ENCODE measurements around the gene GUCY2D. TPM values are rescaled to one million over a fixed set of nuclear protein-coding genes. Genes with fewer than 3 reads are reported as not detected.
"Not testable (repeated sequence)": the region's sequence is repeated elsewhere in the genome, so short reads cannot be mapped to it uniquely, and the experiment has no call there.

The GUCY2D gene
- total RNA-seq, 1 experiment from 2014 or later, result not detected

GRCh38 chr17:8057691-8058114 is 55.3 kb downstream of the GUCY2D start:
- DNase-seq, result peak; percentile 94
- no peaks in the 10 kb centered on the region for H3K36me3 ChIP-seq (ENCODE audit: insufficient read depth, low read length)
- H3K4me2 ChIP-seq (ENCODE audit: low read depth, low read length, poor library complexity, severe bottlenecking), result peak overlapping the region; percentile 39
- no peaks in the 10 kb centered on the region for H3K9me2 ChIP-seq (replicated peaks; ENCODE audit: insufficient read depth, low read length)
- H3K27ac ChIP-seq (ENCODE audit: low read length), result no peak overlapping the region
- H4K20me1 ChIP-seq (ENCODE audit: insufficient read depth, low read depth, low read length), result 0 out of 2 replicates have a peak, but pooled peaks cover 6% of the 10 kb centered on the region
- H3K27me3 ChIP-seq (ENCODE audit: low read length), result no peaks in the 10 kb centered on the region
- peaks cover 29% of the 10 kb centered on the region for H3K4me1 ChIP-seq (ENCODE audit: low read length)
- no peaks in the 10 kb centered on the region for H3K79me2 ChIP-seq (ENCODE audit: low read length)
- H3K9me3 ChIP-seq (ENCODE audit: low read length), result no peaks in the 10 kb centered on the region
- H2AFZ ChIP-seq (ENCODE audit: low read length), result peak overlapping the region; percentile 90
- no peak overlapping the region for H3K4me3 ChIP-seq (ENCODE audit: low read length)
- peak overlapping the region; percentile 33 for H3K9ac ChIP-seq (ENCODE audit: low read length)

GRCh38 chr17:8059131-8059530 is 56.7 kb downstream of the GUCY2D start:
- Histone ChIP-seq H3K27me3 (ENCODE audit: low read length) (no peaks in the 10 kb centered on the region), H3K4me3 (ENCODE audit: low read length) (no peak overlapping the region), H3K9ac (ENCODE audit: low read length) (no peak overlapping the region), H2AFZ (ENCODE audit: low read length) (no peak overlapping the region), H3K4me1 (ENCODE audit: low read length) (peaks cover 34% of the 10 kb centered on the region), H3K9me3 (ENCODE audit: low read length) (no peaks in the 10 kb centered on the region), H3K79me2 (ENCODE audit: low read length) (no peaks in the 10 kb centered on the region), H3K36me3 (ENCODE audit: insufficient read depth, low read length) (no peaks in the 10 kb centered on the region), H3K4me2 (ENCODE audit: low read depth, low read length, poor library complexity, severe bottlenecking) (no peak overlapping the region), H4K20me1 (ENCODE audit: insufficient read depth, low read depth, low read length) (no peaks in the 10 kb centered on the region), H3K27ac (ENCODE audit: low read length) (no peak overlapping the region), H3K9me2 (replicated peaks; ENCODE audit: insufficient read depth, low read length) (no peaks in the 10 kb centered on the region)
- DNase-seq, result no peak

GRCh38 chr17:8060274-8060673 is 57.9 kb downstream of the GUCY2D start:
- Histone ChIP-seq H3K4me1 (ENCODE audit: low read length) (peaks cover 34% of the 10 kb centered on the region), H3K27me3 (ENCODE audit: low read length) (no peaks in the 10 kb centered on the region), H3K4me3 (ENCODE audit: low read length) (no peak overlapping the region), H3K9ac (ENCODE audit: low read length) (no peak overlapping the region), H3K36me3 (ENCODE audit: insufficient read depth, low read length) (no peaks in the 10 kb centered on the region), H3K4me2 (ENCODE audit: low read depth, low read length, poor library complexity, severe bottlenecking) (no peak overlapping the region), H3K9me2 (replicated peaks; ENCODE audit: insufficient read depth, low read length) (no peaks in the 10 kb centered on the region), H2AFZ (ENCODE audit: low read length) (no peak overlapping the region), H3K9me3 (ENCODE audit: low read length) (no peaks in the 10 kb centered on the region), H3K79me2 (ENCODE audit: low read length) (no peaks in the 10 kb centered on the region), H4K20me1 (ENCODE audit: insufficient read depth, low read depth, low read length) (no peaks in the 10 kb centered on the region), H3K27ac (ENCODE audit: low read length) (no peak overlapping the region)
- DNase-seq, result peak; percentile 95

GRCh38 chr17:8061851-8062250 is 59.4 kb downstream of the GUCY2D start:
- Histone ChIP-seq H3K4me1 (ENCODE audit: low read length) (peaks cover 34% of the 10 kb centered on the region), H3K4me2 (ENCODE audit: low read depth, low read length, poor library complexity, severe bottlenecking) (peak overlapping the region; percentile 39), H3K9ac (ENCODE audit: low read length) (0 out of 2 replicates have a peak overlapping the region, but pooled peaks have one; percentile 5)
- not testable (repeated sequence) for H3K4me3 ChIP-seq (ENCODE audit: low read length); H3K27ac ChIP-seq (ENCODE audit: low read length); H3K9me2 ChIP-seq (replicated peaks; ENCODE audit: insufficient read depth, low read length); H3K36me3 ChIP-seq (ENCODE audit: insufficient read depth, low read length); DNase-seq; H3K79me2 ChIP-seq (ENCODE audit: low read length); H3K27me3 ChIP-seq (ENCODE audit: low read length); H2AFZ ChIP-seq (ENCODE audit: low read length); H3K9me3 ChIP-seq (ENCODE audit: low read length); H4K20me1 ChIP-seq (ENCODE audit: insufficient read depth, low read depth, low read length)

GRCh38 chr17:8062435-8062806 is 60.0 kb downstream of the GUCY2D start:
- Histone ChIP-seq H3K27ac (ENCODE audit: low read length) (no peak overlapping the region), H3K27me3 (ENCODE audit: low read length) (no peaks in the 10 kb centered on the region), H3K4me2 (ENCODE audit: low read depth, low read length, poor library complexity, severe bottlenecking) (no peak overlapping the region), H3K9ac (ENCODE audit: low read length) (no peak overlapping the region), H3K36me3 (ENCODE audit: insufficient read depth, low read length) (no peaks in the 10 kb centered on the region), H2AFZ (ENCODE audit: low read length) (no peak overlapping the region), H3K9me3 (ENCODE audit: low read length) (no peaks in the 10 kb centered on the region), H3K4me3 (ENCODE audit: low read length) (no peak overlapping the region), H3K9me2 (replicated peaks; ENCODE audit: insufficient read depth, low read length) (no peaks in the 10 kb centered on the region), H3K79me2 (ENCODE audit: low read length) (no peaks in the 10 kb centered on the region), H3K4me1 (ENCODE audit: low read length) (peaks cover 30% of the 10 kb centered on the region), H4K20me1 (ENCODE audit: insufficient read depth, low read depth, low read length) (no peaks in the 10 kb centered on the region)
- DNase-seq, result no peak

GRCh38 chr17:8062807-8063483 is 60.5 kb downstream of the GUCY2D start:
- no peak for DNase-seq
- H3K36me3 ChIP-seq (ENCODE audit: insufficient read depth, low read length), result no peaks in the 10 kb centered on the region
- no peaks in the 10 kb centered on the region for H3K9me3 ChIP-seq (ENCODE audit: low read length)
- H3K4me2 ChIP-seq (ENCODE audit: low read depth, low read length, poor library complexity, severe bottlenecking), result no peak overlapping the region
- H4K20me1 ChIP-seq (ENCODE audit: insufficient read depth, low read depth, low read length), result no peaks in the 10 kb centered on the region
- H3K9me2 ChIP-seq (replicated peaks; ENCODE audit: insufficient read depth, low read length), result no peaks in the 10 kb centered on the region
- no peak overlapping the region for H2AFZ ChIP-seq (ENCODE audit: low read length)
- no peaks in the 10 kb centered on the region for H3K27me3 ChIP-seq (ENCODE audit: low read length)
- no peaks in the 10 kb centered on the region for H3K79me2 ChIP-seq (ENCODE audit: low read length)
- H3K9ac ChIP-seq (ENCODE audit: low read length), result no peak overlapping the region
- H3K4me1 ChIP-seq (ENCODE audit: low read length), result peaks cover 25% of the 10 kb centered on the region
- H3K27ac ChIP-seq (ENCODE audit: low read length), result no peak overlapping the region
- no peak overlapping the region for H3K4me3 ChIP-seq (ENCODE audit: low read length)

- Histone ChIP-seq H3K79me2 (ENCODE audit: low read length) (no peaks in the 10 kb centered on the region), H3K4me3 (ENCODE audit: low read length) (no peak overlapping the region), H4K20me1 (ENCODE audit: insufficient read depth, low read depth, low read length) (no peaks in the 10 kb centered on the region), H3K9me3 (ENCODE audit: low read length) (no peaks in the 10 kb centered on the region), H3K9ac (ENCODE audit: low read length) (no peak overlapping the region), H3K27ac (ENCODE audit: low read length) (no peak overlapping the region), H3K9me2 (replicated peaks; ENCODE audit: insufficient read depth, low read length) (no peaks in the 10 kb centered on the region), H3K4me1 (ENCODE audit: low read length) (peaks cover 23% of the 10 kb centered on the region), H2AFZ (ENCODE audit: low read length) (no peak overlapping the region), H3K27me3 (ENCODE audit: low read length) (no peaks in the 10 kb centered on the region), H3K36me3 (ENCODE audit: insufficient read depth, low read length) (no peaks in the 10 kb centered on the region), H3K4me2 (ENCODE audit: low read depth, low read length, poor library complexity, severe bottlenecking) (no peak overlapping the region)
- no peak for DNase-seq
Measured at GRCh38 chr17:8063761-8064534, 61.5 kb downstream of the GUCY2D start.

- Histone ChIP-seq H3K27ac (ENCODE audit: low read length) (no peak overlapping the region), H3K9me3 (ENCODE audit: low read length) (no peaks in the 10 kb centered on the region), H3K9me2 (replicated peaks; ENCODE audit: insufficient read depth, low read length) (no peaks in the 10 kb centered on the region), H3K4me1 (ENCODE audit: low read length) (peaks cover 23% of the 10 kb centered on the region), H4K20me1 (ENCODE audit: insufficient read depth, low read depth, low read length) (no peaks in the 10 kb centered on the region), H3K36me3 (ENCODE audit: insufficient read depth, low read length) (no peaks in the 10 kb centered on the region), H2AFZ (ENCODE audit: low read length) (no peak overlapping the region), H3K27me3 (ENCODE audit: low read length) (no peaks in the 10 kb centered on the region), H3K4me2 (ENCODE audit: low read depth, low read length, poor library complexity, severe bottlenecking) (no peak overlapping the region), H3K79me2 (ENCODE audit: low read length) (no peaks in the 10 kb centered on the region), H3K9ac (ENCODE audit: low read length) (no peak overlapping the region), H3K4me3 (ENCODE audit: low read length) (no peak overlapping the region)
- DNase-seq, result no peak
Measured at GRCh38 chr17:8064561-8065019, 62.2 kb downstream of the GUCY2D start.

Data from Karpas-422 (cell line).